HCT116 (cell line): ENCODE measurements around the gene ZXDC. TPM values are rescaled to one million over a fixed set of nuclear protein-coding genes. Genes with fewer than 3 reads are reported as not detected.

ENCODE experiments used
- ATAC-seq: fragments of 200-7000 bp; cut with Tn5 transposase; 2 replicates; pipeline ENCODE4 v1.9.1; 2020; ENCODE audit warnings: mild to moderate bottlenecking, moderate library complexity
- BruUV-seq: library from RNA; stranded (reverse); fragments of 400-500 nt; replicated peaks from 2 replicates; lab custom pipeline; 2021; lab: Mats Ljungman, UMichigan
- CTCF ChIA-PET: fragments of 300-600 bp; sonication (Branson Sonifier 250); formaldehyde crosslinking; loops from one replicate; lab custom pipeline; 2021; ENCODE audit warnings: antibody characterized with exemption; lab: Charles Lee
- POLR2A ChIA-PET: fragments of 300-600, 350-600 bp; sonication (Branson Sonifier 250); formaldehyde crosslinking; loops from one replicate; lab custom pipeline; 2021; ENCODE audit warnings: antibody characterized with exemption; lab: Charles Lee
- RAD21 ChIA-PET, 2 experiments: fragments of 300-600 bp; sonication (Branson Sonifier 250); formaldehyde crosslinking; loops; one replicate each; lab custom pipeline; 2023; ENCODE audit warnings: low total read pairs in 2 of 2; ENCODE audit not compliant: uncharacterized antibody in 2 of 2, unreplicated experiment in 2 of 2, low non-redundant PET in 1 of 2; lab: Charles Lee
- DNase-seq: peaks from one replicate; pipeline ENCODE4 v3.0.0-alpha.2; 2010; ENCODE audit warnings: low read depth, low spot score
- H2AFZ ChIP-seq: fragments of 200-600 bp; shearing (Covaris generic), sonication (generic); 2 replicates; pipeline ENCODE4 v1.6.1; 2017; ENCODE audit warnings: low read depth, mixed run types, mixed read lengths, antibody characterized with exemption, low read length; ENCODE audit not compliant: poor library complexity, severe bottlenecking
- H3K27ac ChIP-seq: 2 replicates; pipeline ENCODE4 v1.5.1; 2012; ENCODE audit warnings: low read depth, low read length
- H3K27me3 ChIP-seq: fragments of 200-600 bp; sonication (generic); 2 replicates; pipeline ENCODE4 v1.6.1; 2016; ENCODE audit warnings: mixed run types, low read length, mixed read lengths; ENCODE audit not compliant: insufficient read depth
- H3K36me3 ChIP-seq, 2 experiments: fragments of 200-500 bp in 1 of 2; fragments of 200-600 bp in 1 of 2; sonication (Bioruptor generic) in 1 of 2; sonication (generic) in 1 of 2; 2 replicates each; pipeline versions ENCODE4 v1.5.1 to v1.6.1; 2014 to 2016; ENCODE audit warnings: low read length in 2 of 2, inconsistent platforms in 1 of 2, mixed read lengths in 1 of 2, mixed run types in 1 of 2; ENCODE audit not compliant: insufficient read depth in 2 of 2, control insufficient read depth in 1 of 2
- H3K4me1 ChIP-seq, 2 experiments: fragments of 200-600 bp in 1 of 2; sonication (generic) in 1 of 2; 2 replicates each; pipeline versions ENCODE4 v1.5.1 to v1.6.1; 2012 to 2017; ENCODE audit warnings: low read length in 2 of 2, inconsistent platforms in 1 of 2, mild to moderate bottlenecking in 1 of 2, mixed read lengths in 1 of 2, mixed run types in 1 of 2, moderate library complexity in 1 of 2; ENCODE audit not compliant: insufficient read depth in 2 of 2, control insufficient read depth in 1 of 2
- H3K4me2 ChIP-seq: fragments of 200-600 bp; sonication (generic); 2 replicates; pipeline ENCODE4 v1.6.1; 2017; ENCODE audit warnings: mixed run types, low read length, mixed read lengths
- H3K4me3 ChIP-seq, 2 experiments: fragments of 200-600 bp in 1 of 2; sonication (generic) in 1 of 2; replicated peaks in 1 of 2; 2 replicates each; pipeline ENCODE4 v1.5.1; 2011 to 2016; ENCODE audit warnings: low read length in 2 of 2, control low read depth in 1 of 2, low read depth in 1 of 2, mild to moderate bottlenecking in 1 of 2, mixed read lengths in 1 of 2, mixed run types in 1 of 2
- H3K79me2 ChIP-seq: fragments of 200-600 bp; sonication (generic); 2 replicates; pipeline ENCODE4 v1.6.1; 2017; ENCODE audit warnings: mild to moderate bottlenecking, mixed run types, low read length, moderate library complexity, mixed read lengths; ENCODE audit not compliant: insufficient read depth
- H3K9ac ChIP-seq: fragments of 200-600 bp; sonication (generic); 2 replicates; pipeline ENCODE4 v1.6.1; 2016; ENCODE audit warnings: low read length, mixed read lengths
- H3K9me2 ChIP-seq: fragments of 200-600 bp; sonication (generic), shearing (Covaris generic); 2 replicates; pipeline ENCODE4 v1.6.1; 2017; ENCODE audit warnings: mixed run types, mild to moderate bottlenecking, moderate library complexity; ENCODE audit not compliant: insufficient read depth
- H3K9me3 ChIP-seq, 2 experiments: fragments of 200-500 bp in 1 of 2; fragments of 200-600 bp in 1 of 2; sonication (Bioruptor generic) in 1 of 2; sonication (generic) in 1 of 2; 2 replicates each; pipeline ENCODE4 v1.6.1; 2014 to 2017; ENCODE audit warnings: low read length in 2 of 2, mixed read lengths in 2 of 2, inconsistent platforms in 1 of 2, low read depth in 1 of 2, mild to moderate bottlenecking in 1 of 2, mixed run types in 1 of 2, moderate library complexity in 1 of 2; ENCODE audit not compliant: control insufficient read depth in 1 of 2, insufficient read depth in 1 of 2
- H4K20me1 ChIP-seq: fragments of 200-600 bp; sonication (generic), shearing (Covaris generic); 2 replicates; pipeline ENCODE4 v1.6.1; 2017; ENCODE audit warnings: mixed run types, mild to moderate bottlenecking, moderate library complexity; ENCODE audit not compliant: insufficient read depth
- CBX3 ChIP-seq: IDR thresholded peaks from 2 replicates; pipeline ENCODE4 v1.6.1; 2012; ENCODE audit warnings: low read depth
- CEBPB ChIP-seq: IDR thresholded peaks from 2 replicates; pipeline ENCODE4 v1.6.1; 2012; ENCODE audit warnings: low read depth
- EGR1 ChIP-seq: IDR thresholded peaks from 2 replicates; pipeline ENCODE4 v1.6.1; 2012; ENCODE audit warnings: low read depth
- ELF1 ChIP-seq: IDR thresholded peaks from 2 replicates; pipeline ENCODE4 v1.6.1; 2012; ENCODE audit warnings: low read depth, borderline replicate concordance
- EZH2 ChIP-seq: fragments of 200-600 bp; sonication (generic); IDR thresholded peaks from 2 replicates; pipeline ENCODE4 v1.6.1; 2017; ENCODE audit warnings: antibody characterized with exemption, mixed run types
- FOSL1 ChIP-seq: IDR thresholded peaks from 2 replicates; pipeline ENCODE4 v1.6.1; 2012; ENCODE audit warnings: low read depth
- JUND ChIP-seq: IDR thresholded peaks from 2 replicates; pipeline ENCODE4 v1.6.1; 2012
- POLR2A ChIP-seq: IDR thresholded peaks from 2 replicates; pipeline ENCODE4 v1.7.0; 2011; ENCODE audit warnings: borderline replicate concordance; ENCODE audit not compliant: insufficient read depth, insufficient read length; ENCODE audit errors: extremely low read depth
- POLR2AphosphoS5 ChIP-seq: IDR thresholded peaks from 2 replicates; pipeline ENCODE4 v1.6.1; 2011; ENCODE audit warnings: mild to moderate bottlenecking, low read depth, low read length, moderate library complexity
- RAD21 ChIP-seq: IDR thresholded peaks from 2 replicates; pipeline ENCODE4 v1.6.1; 2012; ENCODE audit warnings: low read depth, mild to moderate bottlenecking
- SIN3A ChIP-seq: IDR thresholded peaks from 2 replicates; pipeline ENCODE4 v1.6.1; 2012; ENCODE audit warnings: low read depth
- SP1 ChIP-seq: IDR thresholded peaks from 2 replicates; pipeline ENCODE4 v1.6.1; 2012; ENCODE audit warnings: low read depth
- SRF ChIP-seq: IDR thresholded peaks from 2 replicates; pipeline ENCODE4 v1.6.1; 2012; ENCODE audit warnings: low read depth
- TCF7L2 ChIP-seq: IDR thresholded peaks from 2 replicates; pipeline ENCODE4 v1.7.0; 2011; ENCODE audit warnings: borderline replicate concordance, inconsistent platforms; ENCODE audit not compliant: insufficient read depth, insufficient read length; ENCODE audit errors: extremely low read depth
- ZFX ChIP-seq: fragments of 450-650 bp; IDR thresholded peaks from 2 replicates; pipeline ENCODE4 v1.6.1; 2017
- ZNF274 ChIP-seq: fragments of 200-500 bp; sonication (Bioruptor generic); IDR thresholded peaks from 2 replicates; pipeline ENCODE4 v1.6.1; 2014; ENCODE audit warnings: mild to moderate bottlenecking, low read depth, low read length, inconsistent platforms
- intact Hi-C: fragments of 100-400 bp; cut with micrococcal nuclease; formaldehyde crosslinking; loops from 2 replicates; pipeline ENCODE4 v1.10.0; 2022
- total RNA-seq: library from RNA; stranded (reverse); gene quantifications from one replicate; pipeline ENCODE4 v1.2.1, GENCODE V29; 2021; ENCODE audit not compliant: unreplicated experiment
- TF ChIP-seq, protein P1 (sequence below): IDR thresholded peaks from 2 replicates; pipeline ENCODE4 v1.6.1; 2012; ENCODE audit warnings: low read depth
- TF ChIP-seq, protein P2 (sequence below): IDR thresholded peaks from 2 replicates; pipeline ENCODE4 v1.6.1; 2012

Gene ZXDC
- total RNA-seq, 1 experiment from 2014 or later = 29.9 TPM

GRCh38 chr3:126480861-126481260 lies 5.2 kb upstream of the ZXDC start:
- no peaks in the 10 kb centered on the region for H4K20me1 ChIP-seq
- no peaks in the 10 kb centered on the region for H3K27me3 ChIP-seq
- no peak overlapping the region for H3K9ac ChIP-seq
- H3K27ac ChIP-seq = no peak overlapping the region
- H3K79me2 ChIP-seq = no peaks in the 10 kb centered on the region
- H3K9me3 ChIP-seq = no peaks in the 10 kb centered on the region
- ChIA-PET RAD21 (no interaction called here), CTCF (no interaction called here), POLR2A (no interaction called here)
- peaks cover 4 to 8% of the 10 kb centered on the region in 2 experiments; a peak in 3 of 4 replicates for H3K4me1 ChIP-seq
- no peak overlapping the region for H2AFZ ChIP-seq
- intact Hi-C loops = no loop called here
- no peaks in the 10 kb centered on the region for H3K9me2 ChIP-seq
- DNase-seq (no peak), ATAC-seq (no peak)
- H3K4me3 ChIP-seq = no peak overlapping the region
- H3K4me2 ChIP-seq = no peak overlapping the region
- TF ChIP-seq FOSL1 (no peak), POLR2AphosphoS5 (no peak), JUND (no peak), SP1 (no peak), SIN3A (no peak), EGR1 (no peak), TCF7L2 (no peak), ELF1 (no peak), CBX3 (no peak), ZNF274 (no peak), POLR2A (no peak), RAD21 (no peak), EZH2 (no peak), ZFX (no peak), SRF (no peak), CEBPB (no peak)
- TF ChIP-seq, protein P1, sequence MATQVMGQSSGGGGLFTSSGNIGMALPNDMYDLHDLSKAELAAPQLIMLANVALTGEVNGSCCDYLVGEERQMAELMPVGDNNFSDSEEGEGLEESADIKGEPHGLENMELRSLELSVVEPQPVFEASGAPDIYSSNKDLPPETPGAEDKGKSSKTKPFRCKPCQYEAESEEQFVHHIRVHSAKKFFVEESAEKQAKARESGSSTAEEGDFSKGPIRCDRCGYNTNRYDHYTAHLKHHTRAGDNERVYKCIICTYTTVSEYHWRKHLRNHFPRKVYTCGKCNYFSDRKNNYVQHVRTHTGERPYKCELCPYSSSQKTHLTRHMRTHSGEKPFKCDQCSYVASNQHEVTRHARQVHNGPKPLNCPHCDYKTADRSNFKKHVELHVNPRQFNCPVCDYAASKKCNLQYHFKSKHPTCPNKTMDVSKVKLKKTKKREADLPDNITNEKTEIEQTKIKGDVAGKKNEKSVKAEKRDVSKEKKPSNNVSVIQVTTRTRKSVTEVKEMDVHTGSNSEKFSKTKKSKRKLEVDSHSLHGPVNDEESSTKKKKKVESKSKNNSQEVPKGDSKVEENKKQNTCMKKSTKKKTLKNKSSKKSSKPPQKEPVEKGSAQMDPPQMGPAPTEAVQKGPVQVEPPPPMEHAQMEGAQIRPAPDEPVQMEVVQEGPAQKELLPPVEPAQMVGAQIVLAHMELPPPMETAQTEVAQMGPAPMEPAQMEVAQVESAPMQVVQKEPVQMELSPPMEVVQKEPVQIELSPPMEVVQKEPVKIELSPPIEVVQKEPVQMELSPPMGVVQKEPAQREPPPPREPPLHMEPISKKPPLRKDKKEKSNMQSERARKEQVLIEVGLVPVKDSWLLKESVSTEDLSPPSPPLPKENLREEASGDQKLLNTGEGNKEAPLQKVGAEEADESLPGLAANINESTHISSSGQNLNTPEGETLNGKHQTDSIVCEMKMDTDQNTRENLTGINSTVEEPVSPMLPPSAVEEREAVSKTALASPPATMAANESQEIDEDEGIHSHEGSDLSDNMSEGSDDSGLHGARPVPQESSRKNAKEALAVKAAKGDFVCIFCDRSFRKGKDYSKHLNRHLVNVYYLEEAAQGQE = no peak
- TF ChIP-seq, protein P2, sequence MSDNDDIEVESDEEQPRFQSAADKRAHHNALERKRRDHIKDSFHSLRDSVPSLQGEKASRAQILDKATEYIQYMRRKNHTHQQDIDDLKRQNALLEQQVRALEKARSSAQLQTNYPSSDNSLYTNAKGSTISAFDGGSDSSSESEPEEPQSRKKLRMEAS = no peak
- no peaks in the 10 kb centered on the region for H3K36me3 ChIP-seq
- no TSS peak for BruUV-seq
